Astrocyte (in vitro differentiated cells and primary cell): ENCODE results near the gene NHLH1. TPM values are rescaled to one million over a fixed set of nuclear protein-coding genes. Genes with fewer than 3 reads are reported as not detected.

Experiments used
- DNase-seq: peaks from one replicate; pipeline ENCODE4 v3.0.0-alpha.2; 2010; ENCODE audit warnings: low read depth
- FAIRE-seq: peaks from 2 replicates; lab custom pipeline; 2011; peaks lifted over from hg19 to GRCh38; lab: Jason Lieb, UNC
- H2AFZ ChIP-seq: 2 replicates; pipeline ENCODE4 v1.6.0; 2012; ENCODE audit warnings: low read depth, low read length, inconsistent platforms
- H3K27ac ChIP-seq: 2 replicates; pipeline ENCODE4 v1.5.1; 2011; ENCODE audit warnings: low read depth, low read length, inconsistent platforms
- H3K27me3 ChIP-seq: 2 replicates; pipeline ENCODE4 v1.6.0; 2011; ENCODE audit warnings: low read length, inconsistent platforms; ENCODE audit not compliant: insufficient read depth
- H3K36me3 ChIP-seq: 2 replicates; pipeline ENCODE4 v1.5.1; 2011; ENCODE audit warnings: low read length, inconsistent platforms; ENCODE audit not compliant: insufficient read depth
- H3K4me1 ChIP-seq: 2 replicates; pipeline ENCODE4 v1.5.1; 2011; ENCODE audit warnings: low read length, inconsistent platforms; ENCODE audit not compliant: insufficient read depth
- H3K4me2 ChIP-seq: 2 replicates; pipeline ENCODE4 v1.6.0; 2012; ENCODE audit warnings: low read length, inconsistent platforms
- H3K4me3 ChIP-seq: 2 replicates; pipeline ENCODE4 v1.5.1; 2011; ENCODE audit warnings: low read depth, mild to moderate bottlenecking, low read length, inconsistent platforms; ENCODE audit not compliant: insufficient read depth
- H3K79me2 ChIP-seq: 2 replicates; pipeline ENCODE4 v1.6.0; 2012; ENCODE audit warnings: mild to moderate bottlenecking, low read length, inconsistent platforms; ENCODE audit not compliant: insufficient read depth
- H3K9ac ChIP-seq: 2 replicates; pipeline ENCODE4 v1.6.0; 2012; ENCODE audit warnings: mild to moderate bottlenecking, low read length, inconsistent platforms
- H3K9me3 ChIP-seq: 2 replicates; pipeline ENCODE4 v1.5.1; 2012; ENCODE audit warnings: low read depth, mild to moderate bottlenecking, low read length, inconsistent platforms; ENCODE audit not compliant: insufficient read depth
- H4K20me1 ChIP-seq: 2 replicates; pipeline ENCODE4 v1.6.0; 2012; ENCODE audit warnings: low read length, inconsistent platforms; ENCODE audit not compliant: insufficient read depth
- H3K27ac Mint-ChIP-seq: one replicate; pipeline ENCODE4 v1.8.0; 2021; ENCODE audit warnings: mild to moderate bottlenecking, mixed read lengths; ENCODE audit not compliant: unreplicated experiment
- H3K27me3 Mint-ChIP-seq: one replicate; pipeline ENCODE4 v1.8.0; 2021; ENCODE audit warnings: low read depth, mixed read lengths; ENCODE audit not compliant: unreplicated experiment
- H3K36me3 Mint-ChIP-seq: one replicate; pipeline ENCODE4 v1.8.0; 2021; ENCODE audit warnings: low read depth, mixed read lengths; ENCODE audit not compliant: unreplicated experiment
- H3K4me1 Mint-ChIP-seq: one replicate; pipeline ENCODE4 v1.8.0; 2021; ENCODE audit warnings: low read depth, mixed read lengths; ENCODE audit not compliant: unreplicated experiment
- H3K4me3 Mint-ChIP-seq: one replicate; pipeline ENCODE4 v1.8.0; 2021; ENCODE audit warnings: mild to moderate bottlenecking, moderate library complexity, mixed read lengths; ENCODE audit not compliant: unreplicated experiment
- H3K9me3 Mint-ChIP-seq: one replicate; pipeline ENCODE4 v1.8.0; 2021; ENCODE audit warnings: mild to moderate bottlenecking, mixed read lengths; ENCODE audit not compliant: unreplicated experiment
- EZH2 ChIP-seq: IDR thresholded peaks from 2 replicates; pipeline ENCODE4 v1.6.1; 2012; ENCODE audit warnings: mild to moderate bottlenecking, low read length, inconsistent platforms; ENCODE audit not compliant: insufficient read depth
- total RNA-seq: library from RNA; stranded (reverse); gene quantifications from 2 replicates; pipeline ENCODE4 v1.2.1, GENCODE V29; 2021
- TF ChIP-seq, protein P1 (sequence below): IDR thresholded peaks from 2 replicates; pipeline ENCODE4 v1.5.1; 2011; ENCODE audit warnings: low read depth, mild to moderate bottlenecking, inconsistent platforms, low read length, moderate library complexity; ENCODE audit not compliant: insufficient read depth

Gene NHLH1
- total RNA-seq, 1 donor from 2014 or later, result 0.70 TPM

DNA sequence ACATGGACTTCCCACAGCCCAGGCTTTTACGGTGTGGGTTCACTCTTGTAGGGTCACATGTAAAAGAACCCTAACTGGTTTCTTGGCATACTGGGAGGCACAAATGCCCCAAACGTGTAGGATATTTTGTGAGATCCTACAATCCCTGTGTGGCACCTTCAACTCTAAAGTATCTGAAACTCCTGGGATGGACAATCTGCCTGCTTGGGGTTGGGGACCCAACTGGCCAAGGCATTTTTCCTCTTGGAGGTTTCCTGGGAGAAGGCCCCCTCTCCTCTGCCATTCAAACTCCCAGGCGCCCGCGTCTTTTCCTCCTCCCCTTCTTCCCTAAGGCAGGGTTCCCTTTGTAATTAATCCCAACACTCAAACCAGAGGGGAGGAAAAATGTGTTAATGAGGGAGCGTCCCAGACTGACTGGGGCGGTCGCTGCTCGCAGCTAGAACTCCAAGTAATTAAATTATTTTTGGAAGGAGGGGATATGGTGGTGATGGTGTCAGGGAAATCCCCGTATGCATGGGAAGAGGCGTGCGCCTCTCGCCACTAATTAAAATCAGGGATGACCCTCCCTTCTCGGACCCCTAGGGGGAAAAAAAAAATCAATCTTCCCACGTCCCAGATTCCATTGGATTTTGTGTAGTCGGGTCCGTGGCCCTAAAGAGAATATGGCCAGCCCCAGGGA lies 32.8 kb downstream of the NHLH1 start:
- FAIRE-seq (no peak), DNase-seq (no peak)
- H3K4me3 ChIP-seq, result peak overlapping the region; percentile 68

DNA sequence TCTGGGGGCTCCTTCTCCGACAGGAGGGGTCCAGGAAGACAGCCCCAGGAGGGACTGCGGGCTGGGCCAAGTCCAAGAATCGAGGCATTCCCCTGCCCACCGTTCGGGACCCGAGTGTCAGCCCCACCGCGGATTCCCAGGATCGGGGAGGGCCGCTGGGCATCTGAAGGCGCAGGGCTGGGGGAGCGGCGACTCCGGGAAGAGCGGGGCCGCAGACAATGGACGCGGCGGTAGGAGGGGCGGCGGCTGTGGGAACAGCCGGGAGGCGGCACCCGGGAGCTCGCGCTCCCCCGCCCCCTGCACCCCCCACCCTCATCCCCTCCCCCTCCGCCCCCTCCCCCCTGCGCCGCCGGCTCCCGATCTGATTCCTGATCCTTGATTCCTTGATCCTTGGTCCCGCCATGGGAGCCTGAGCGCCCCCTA lies 33.4 kb downstream of the NHLH1 start, which contains the start of gene VANGL2:
Gene VANGL2, plus strand, starts transcription at position 342 of the 423 bp plus-strand sequence. CDS start 15,274 bp downstream, outside the sequence.
- DNase-seq (peak; percentile 44), FAIRE-seq (no peak)
- peak within 1 kb of the TSS; percentile 92 for H3K4me3 Mint-ChIP-seq

More for the DNA sequence above, 32.8 kb downstream of the NHLH1 start:
- H3K27ac Mint-ChIP-seq, result no peak overlapping the region
- no peaks in the 10 kb centered on the region for H3K9me3 Mint-ChIP-seq
- Histone ChIP-seq H3K4me1 (peaks cover 13% of the 10 kb centered on the region), H3K36me3 (no peaks in the 10 kb centered on the region), H4K20me1 (peaks cover 14% of the 10 kb centered on the region), H3K9ac (peak overlapping the region; percentile 84), H3K4me2 (peak overlapping the region; percentile 88), H3K27ac (peak overlapping the region; percentile 55), H3K9me3 (no peaks in the 10 kb centered on the region), H3K27me3 (peaks cover 11% of the 10 kb centered on the region), H2AFZ (peak overlapping the region; percentile 93), H3K79me2 (peaks cover 13% of the 10 kb centered on the region)
- H3K4me1 Mint-ChIP-seq, result peaks cover 34% of the 10 kb centered on the region
- H3K27me3 Mint-ChIP-seq, result peaks cover 9% of the 10 kb centered on the region
- H3K36me3 Mint-ChIP-seq, result no peaks in the 10 kb centered on the region
- TF ChIP-seq, protein P1, sequence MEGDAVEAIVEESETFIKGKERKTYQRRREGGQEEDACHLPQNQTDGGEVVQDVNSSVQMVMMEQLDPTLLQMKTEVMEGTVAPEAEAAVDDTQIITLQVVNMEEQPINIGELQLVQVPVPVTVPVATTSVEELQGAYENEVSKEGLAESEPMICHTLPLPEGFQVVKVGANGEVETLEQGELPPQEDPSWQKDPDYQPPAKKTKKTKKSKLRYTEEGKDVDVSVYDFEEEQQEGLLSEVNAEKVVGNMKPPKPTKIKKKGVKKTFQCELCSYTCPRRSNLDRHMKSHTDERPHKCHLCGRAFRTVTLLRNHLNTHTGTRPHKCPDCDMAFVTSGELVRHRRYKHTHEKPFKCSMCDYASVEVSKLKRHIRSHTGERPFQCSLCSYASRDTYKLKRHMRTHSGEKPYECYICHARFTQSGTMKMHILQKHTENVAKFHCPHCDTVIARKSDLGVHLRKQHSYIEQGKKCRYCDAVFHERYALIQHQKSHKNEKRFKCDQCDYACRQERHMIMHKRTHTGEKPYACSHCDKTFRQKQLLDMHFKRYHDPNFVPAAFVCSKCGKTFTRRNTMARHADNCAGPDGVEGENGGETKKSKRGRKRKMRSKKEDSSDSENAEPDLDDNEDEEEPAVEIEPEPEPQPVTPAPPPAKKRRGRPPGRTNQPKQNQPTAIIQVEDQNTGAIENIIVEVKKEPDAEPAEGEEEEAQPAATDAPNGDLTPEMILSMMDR, result no peak
- no peak for TF ChIP-seq EZH2
- H3K4me3 Mint-ChIP-seq, result peak overlapping the region; percentile 79

More for the DNA sequence above, 33.4 kb downstream of the NHLH1 start, which contains the start of gene VANGL2:
- H3K36me3 ChIP-seq, result no peaks in the 10 kb centered on the region
- H3K4me3 ChIP-seq, result peak within 1 kb of the TSS; percentile 69
- peak within 1 kb of the TSS; percentile 93 for H2AFZ ChIP-seq
- H3K4me1 ChIP-seq, result peaks cover 13% of the 10 kb centered on the region
- no peaks in the 10 kb centered on the region for H3K9me3 Mint-ChIP-seq
- no peaks in the 10 kb centered on the region for H3K36me3 Mint-ChIP-seq
- H3K79me2 ChIP-seq, result peaks cover 13% of the 10 kb centered on the region
- peak within 1 kb of the TSS; percentile 30 for H3K27ac Mint-ChIP-seq
- H3K27me3 ChIP-seq, result peaks cover 7% of the 10 kb centered on the region
- H3K9me3 ChIP-seq, result no peaks in the 10 kb centered on the region
- H3K4me2 ChIP-seq, result peak within 1 kb of the TSS; percentile 88
- peaks cover 14% of the 10 kb centered on the region for H4K20me1 ChIP-seq
- peak within 1 kb of the TSS; percentile 55 for H3K27ac ChIP-seq
- TF ChIP-seq EZH2, result no peak
- TF ChIP-seq, protein P1, result no peak
- H3K9ac ChIP-seq, result peak within 1 kb of the TSS; percentile 85
- H3K4me1 Mint-ChIP-seq, result peaks cover 39% of the 10 kb centered on the region
- H3K27me3 Mint-ChIP-seq, result peaks cover 8% of the 10 kb centered on the region
